Gastrocnemius medialis (tissue), 4 donors: ENCODE results near the gene NEDD4.

Source experiments
- CTCF ChIP-seq, 5 experiments: fragments of 450-650 bp in 3 of 5; fragments of 200-600 bp in 2 of 5; sonication (generic) in 2 of 5; IDR thresholded peaks in 4 of 5; conservative IDR thresholded peaks in 1 of 5; 1 replicate in 4 of 5; 2 replicates in 1 of 5; pipeline ENCODE4 v1.5.1; 2016 to 2019; ENCODE audit warnings: antibody characterized with exemption in 5 of 5, mild to moderate bottlenecking in 3 of 5, moderate library complexity in 3 of 5
- POLR2A ChIP-seq, 2 donors: fragments of 450-650 bp; IDR thresholded peaks; one replicate each; pipeline ENCODE4 v1.6.1; 2017; ENCODE audit warnings: antibody characterized with exemption in 2 of 2, mild to moderate bottlenecking in 2 of 2, moderate library complexity in 2 of 2

DNA sequence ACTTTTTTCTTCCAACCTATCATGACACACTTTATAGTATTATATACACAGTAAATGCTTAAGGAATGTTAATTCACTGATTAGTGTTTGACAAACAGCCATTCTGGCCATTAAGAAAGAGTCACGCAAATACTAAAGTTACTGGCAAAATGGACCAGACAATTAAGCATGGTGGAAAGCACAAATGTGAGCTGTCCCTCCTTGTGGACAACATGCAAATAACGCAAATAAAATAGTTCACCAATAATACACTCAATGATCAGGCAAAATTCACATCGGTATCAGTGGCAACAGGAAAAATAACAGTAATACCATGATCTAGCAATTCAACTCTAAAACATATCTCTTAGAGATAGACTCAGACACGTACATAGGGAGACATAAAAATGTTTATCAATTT lies 71.7 kb downstream of the NEDD4 start:
- no peak for TF ChIP-seq CTCF (IDR thresholded peaks at IDR 0.05 in 4 of 5, conservative IDR thresholded peaks at IDR 0.05 in 1 of 5)
- no peak for TF ChIP-seq POLR2A (IDR thresholded peaks at IDR 0.05)
